B cell (primary cell): ENCODE measurements around the gene MBD3L5. TPM values are rescaled to one million over a fixed set of nuclear protein-coding genes. Genes with fewer than 3 reads are reported as not detected.

Experiments used
- ATAC-seq: fragments of 200-7000 bp; cut with Tn5 transposase; one replicate; pipeline ENCODE4 v1.10.0; 2021; ENCODE audit warnings: low read depth, mild to moderate bottlenecking, moderate number of reproducible peaks, moderate library complexity
- CTCF ChIA-PET: fragments of 350-600 bp; sonication (Branson Sonifier 250); formaldehyde crosslinking; loops from one replicate; lab custom pipeline; 2021; ENCODE audit warnings: antibody characterized with exemption, inconsistent platforms; lab: Charles Lee
- POLR2A ChIA-PET: fragments of 350-600 bp; sonication (Branson Sonifier 250); formaldehyde crosslinking; loops from one replicate; lab custom pipeline; 2021; ENCODE audit warnings: antibody characterized with exemption; lab: Charles Lee
- DNase-seq: peaks from one replicate; pipeline ENCODE4 v3.0.0; 2013
- H2AFZ ChIP-seq: 2 replicates; pipeline ENCODE4 v1.6.1; 2012; ENCODE audit warnings: mild to moderate bottlenecking, low read depth, low read length; ENCODE audit not compliant: insufficient read depth, poor library complexity, severe bottlenecking
- H3K27ac ChIP-seq, 2 donors: 1 replicate in 1 of 2; 2 replicates in 1 of 2; pipeline ENCODE4 v1.5.1; 2012 to 2013; ENCODE audit warnings: low read length in 2 of 2, mild to moderate bottlenecking in 2 of 2, moderate library complexity in 1 of 2
- H3K27me3 ChIP-seq, 4 experiments: fragments of 200-600 bp in 1 of 4; sonication (generic) in 1 of 4; replicated peaks in 1 of 4; 1 replicate in 2 of 4; 2 replicates in 2 of 4; pipeline versions ENCODE4 v1.6.1 to v1.7.0; 2013 to 2016; ENCODE audit warnings: low read length in 3 of 4, mild to moderate bottlenecking in 2 of 4, mixed read lengths in 1 of 4, moderate library complexity in 1 of 4; ENCODE audit not compliant: insufficient read depth in 4 of 4, control insufficient read depth in 3 of 4; ENCODE audit errors: control extremely low read depth in 1 of 4
- H3K36me3 ChIP-seq, 2 experiments: replicated peaks in 1 of 2; 1 replicate in 1 of 2; 2 replicates in 1 of 2; pipeline versions ENCODE4 v1.6.1 to v1.7.1; 2013; ENCODE audit warnings: low read length in 1 of 2; ENCODE audit not compliant: insufficient read depth in 2 of 2, control insufficient read depth in 1 of 2; ENCODE audit errors: control extremely low read depth in 1 of 2, extremely low read depth in 1 of 2
- H3K4me1 ChIP-seq, 2 donors: fragments of 200-600 bp in 1 of 2; sonication (generic) in 1 of 2; 1 replicate in 1 of 2; 2 replicates in 1 of 2; pipeline versions ENCODE4 v1.5.1 to v1.6.1; 2013 to 2017; ENCODE audit warnings: low read length in 2 of 2; ENCODE audit not compliant: control insufficient read depth in 2 of 2, insufficient read depth in 2 of 2
- H3K4me2 ChIP-seq: replicated peaks from 2 replicates; pipeline ENCODE3; 2012; ENCODE audit warnings: mild to moderate bottlenecking, low read depth, low read length; ENCODE audit not compliant: poor library complexity, severe bottlenecking
- H3K4me3 ChIP-seq, 5 experiments: fragments of 200-600 bp in 1 of 5; sonication (generic) in 1 of 5; 1 replicate in 3 of 5; 2 replicates in 2 of 5; pipeline versions ENCODE4 v1.5.1 to v1.7.0; 2011 to 2016; ENCODE audit warnings: low read length in 4 of 5, mild to moderate bottlenecking in 4 of 5, low read depth in 2 of 5, control low read depth in 1 of 5, moderate library complexity in 1 of 5; ENCODE audit not compliant: insufficient read depth in 1 of 5; ENCODE audit errors: control extremely low read depth in 1 of 5, extremely low read depth in 1 of 5
- H3K79me2 ChIP-seq: fragments of 200-600 bp; sonication (generic); one replicate; pipeline ENCODE4 v1.6.0; 2016; ENCODE audit warnings: low read length; ENCODE audit not compliant: control insufficient read depth, insufficient read depth
- H3K9ac ChIP-seq: fragments of 200-600 bp; sonication (generic); 2 replicates; pipeline ENCODE4 v1.6.1; 2017; ENCODE audit warnings: mild to moderate bottlenecking, low read length, moderate library complexity
- H3K9me3 ChIP-seq, 3 donors: one replicate each; pipeline versions ENCODE4 v1.6.1 to v1.7.1; 2013; ENCODE audit warnings: low read length in 2 of 3; ENCODE audit not compliant: control insufficient read depth in 2 of 3, insufficient read depth in 1 of 3; ENCODE audit errors: control extremely low read depth in 1 of 3
- H4K20me1 ChIP-seq: 2 replicates; pipeline ENCODE4 v1.6.0; 2012; ENCODE audit warnings: mild to moderate bottlenecking, low read length; ENCODE audit not compliant: insufficient read depth, control insufficient read depth, poor library complexity, severe bottlenecking
- H3K27ac Mint-ChIP-seq: one replicate; pipeline ENCODE4 v1.8.0; 2021; ENCODE audit warnings: mixed read lengths
- H3K27me3 Mint-ChIP-seq: one replicate; pipeline ENCODE4 v1.8.0; 2021; ENCODE audit warnings: mixed read lengths
- H3K4me1 Mint-ChIP-seq: one replicate; pipeline ENCODE4 v1.8.0; 2021; ENCODE audit warnings: mixed read lengths
- H3K4me3 Mint-ChIP-seq: one replicate; pipeline ENCODE4 v1.8.0; 2021; ENCODE audit warnings: mixed read lengths
- H3K9me3 Mint-ChIP-seq: one replicate; pipeline ENCODE4 v1.8.0; 2022; ENCODE audit warnings: mixed read lengths; ENCODE audit not compliant: insufficient read depth
- CTCF ChIP-seq: fragments of 200-600 bp; IDR thresholded peaks from one replicate; pipeline ENCODE4 v1.8.0; 2022; ENCODE audit warnings: antibody characterized with exemption, mild to moderate bottlenecking
- EZH2 ChIP-seq: IDR thresholded peaks from 2 replicates; pipeline ENCODE4 v1.6.1; 2012; ENCODE audit warnings: borderline replicate concordance, low read depth, mild to moderate bottlenecking, moderate library complexity, low read length; ENCODE audit not compliant: insufficient read depth, poor library complexity, severe bottlenecking
- WGBS: methylation state at CpG from one replicate; pipeline ENCODE4 v1.1.5; 2013; ENCODE audit warnings: missing lambda C conversion rate; ENCODE audit not compliant: insufficient coverage; 5-methylcytosine and 5-hydroxymethylcytosine counted together
- intact Hi-C: fragments of 100-400 bp; cut with micrococcal nuclease; formaldehyde crosslinking; loops from one replicate; pipeline ENCODE4 v1.10.0; 2022
- polyA plus RNA-seq: library from polyadenylated mRNA; depleted of rRNA; stranded (reverse); fragments of >200 nt; gene quantifications from 2 replicates; pipeline ENCODE4 v1.2.3, GENCODE V29; 2012
- total RNA-seq, 2 donors: library from RNA; stranded (reverse); fragments of 120-200 nt in 1 of 2; gene quantifications; 1 replicate in 1 of 2; 2 replicates in 1 of 2; pipeline versions ENCODE4 v1.2.3 to v1.2.4, GENCODE V29; 2013 to 2022

MBD3L5 gene
- total and polyA plus RNA-seq, 2 donors (not counting 1 experiment from before 2014, with no cell fraction given), result not detected

- Histone ChIP-seq H3K27ac (peak overlapping the region; percentile 80 to 91), H3K36me3 (peaks cover 0 to 29% of the 10 kb centered on the region in 2 experiments), H3K4me1 (peaks cover 8 to 17% of the 10 kb centered on the region in 2 donors), H3K27me3 (no peaks in the 10 kb centered on the region), H3K79me2 (peaks cover 29% of the 10 kb centered on the region), H3K9me3 (peaks cover 0 to 19% (median 2%) of the 10 kb centered on the region in 3 donors), H3K9ac (peak overlapping the region; percentile 97), H3K4me3 (peak overlapping the region; percentile 78 to 99 (median 93)), H4K20me1 (peaks cover 14% of the 10 kb centered on the region), H3K4me2 (peak overlapping the region; percentile 90), H2AFZ (peak overlapping the region; percentile 100)
- no peak for TF ChIP-seq CTCF
- TF ChIP-seq EZH2, result no peak
- no peaks in the 10 kb centered on the region for H3K27me3 Mint-ChIP-seq
- peak overlapping the region; percentile 92 for H3K4me3 Mint-ChIP-seq
- no peak for DNase-seq
- intact Hi-C loops, result loop anchor here (1.0 kb wide), 1 partner anchor 29 kb away; no protein-coding TSS in a partner anchor
- no peak for ATAC-seq
- ChIA-PET POLR2A (interaction anchor here (0.7 to 1.7 kb wide), 4 partner anchors 8 to 1092 kb away, joined by 3 to 6 read pairs (median 4); partner anchors contain the start of genes PET100, RANBP3 and XAB2), CTCF (interaction anchor here (1.2 kb wide), 1 partner anchor 271 kb away, joined by 6 read pairs; no protein-coding TSS in a partner anchor)
- H3K4me1 Mint-ChIP-seq, result peaks cover 19% of the 10 kb centered on the region
- 0% methylated on average over 12 of the region's 12 CpGs for WGBS
- no peaks in the 10 kb centered on the region for H3K9me3 Mint-ChIP-seq
- peak overlapping the region; percentile 92 for H3K27ac Mint-ChIP-seq
Measured at GRCh38 chr19:7069904-7070226, 39.5 kb downstream of the MBD3L5 start.

GRCh38 chr19:7072541-7072940, 42.2 kb downstream of the MBD3L5 start:
- POLR2A ChIA-PET, result no interaction called here
- Histone ChIP-seq H3K79me2 (peaks cover 34% of the 10 kb centered on the region), H3K9ac (no peak overlapping the region), H3K4me3 (no peak overlapping the region), H3K27ac (no peak overlapping the region), H3K36me3 (peaks cover 5 to 56% of the 10 kb centered on the region in 2 experiments), H4K20me1 (peaks cover 15% of the 10 kb centered on the region), H3K9me3 (peaks cover 3 to 40% (median 4%) of the 10 kb centered on the region in 3 donors), H3K27me3 (no peaks in the 10 kb centered on the region), H2AFZ (no peak overlapping the region), H3K4me2 (no peak overlapping the region), H3K4me1 (peaks cover 8 to 17% of the 10 kb centered on the region in 2 donors)
- intact Hi-C loops, result no loop called here
- Mint-ChIP-seq H3K9me3 (no peaks in the 10 kb centered on the region), H3K27me3 (no peaks in the 10 kb centered on the region), H3K4me1 (peaks cover 19% of the 10 kb centered on the region), H3K4me3 (peak overlapping the region; percentile 40), H3K27ac (no peak overlapping the region)
- DNase-seq (no peak), ATAC-seq (no peak)
- WGBS, result 97% methylated on average over 3 of the region's 6 CpGs
- TF ChIP-seq CTCF (no peak), EZH2 (no peak)
- CTCF ChIA-PET, result no interaction called here
